CD4-positive, alpha-beta T cell treated with Interleukin-15 for 1 hour (primary cell): ENCODE measurements around the gene GPR162.

Experiments
- DNase-seq: peaks from one replicate; pipeline ENCODE4 v3.0.0-alpha.2; 2020

Gene GPR162, protein sequence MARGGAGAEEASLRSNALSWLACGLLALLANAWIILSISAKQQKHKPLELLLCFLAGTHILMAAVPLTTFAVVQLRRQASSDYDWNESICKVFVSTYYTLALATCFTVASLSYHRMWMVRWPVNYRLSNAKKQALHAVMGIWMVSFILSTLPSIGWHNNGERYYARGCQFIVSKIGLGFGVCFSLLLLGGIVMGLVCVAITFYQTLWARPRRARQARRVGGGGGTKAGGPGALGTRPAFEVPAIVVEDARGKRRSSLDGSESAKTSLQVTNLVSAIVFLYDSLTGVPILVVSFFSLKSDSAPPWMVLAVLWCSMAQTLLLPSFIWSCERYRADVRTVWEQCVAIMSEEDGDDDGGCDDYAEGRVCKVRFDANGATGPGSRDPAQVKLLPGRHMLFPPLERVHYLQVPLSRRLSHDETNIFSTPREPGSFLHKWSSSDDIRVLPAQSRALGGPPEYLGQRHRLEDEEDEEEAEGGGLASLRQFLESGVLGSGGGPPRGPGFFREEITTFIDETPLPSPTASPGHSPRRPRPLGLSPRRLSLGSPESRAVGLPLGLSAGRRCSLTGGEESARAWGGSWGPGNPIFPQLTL

DNA sequence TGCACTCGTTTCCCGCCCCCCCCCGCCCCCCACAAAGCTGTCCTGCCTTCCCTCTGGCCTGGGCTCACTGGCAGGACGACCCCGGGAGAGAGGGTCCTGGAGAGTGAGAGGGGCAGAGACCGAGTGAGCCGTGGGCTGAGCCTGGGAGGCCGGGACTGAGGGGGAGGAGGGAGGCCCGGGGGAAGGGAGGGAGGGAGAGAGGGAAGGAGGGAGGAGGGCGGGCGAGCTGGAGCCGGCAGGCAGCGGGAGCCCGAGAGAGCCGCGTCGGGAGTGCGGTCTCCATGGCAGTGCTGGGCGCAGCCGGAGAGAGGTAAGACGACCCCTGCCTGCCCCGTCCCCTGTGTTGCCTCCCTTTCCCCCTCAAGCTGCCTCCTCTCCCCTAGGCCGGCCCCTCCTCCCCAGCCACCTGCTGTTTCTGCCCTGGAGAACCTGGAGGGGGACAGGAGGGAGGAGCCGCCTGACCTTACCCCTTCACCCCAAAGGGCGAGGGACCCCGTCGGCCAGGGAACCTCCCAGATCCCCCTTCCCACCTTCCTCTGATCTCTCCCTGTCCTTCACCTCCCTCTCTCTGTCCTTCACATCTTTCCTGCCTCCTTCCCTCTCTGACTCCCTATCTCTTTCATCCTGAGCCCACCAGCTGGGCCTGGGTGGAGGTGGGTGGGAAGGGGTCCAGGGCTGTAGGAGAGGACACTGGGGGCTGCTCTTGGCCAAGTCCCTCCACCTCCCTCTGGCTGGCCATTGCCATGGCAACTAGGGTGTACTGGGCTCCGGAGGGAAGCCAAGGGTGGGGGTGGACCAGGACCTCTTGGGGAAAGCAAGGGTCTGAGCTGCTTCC, at the start of gene GPR162:
TSS of gene GPR162 (plus strand) at position 231 of the 835 bp plus-strand sequence. CDS start 2,078 bp downstream, outside the sequence.
- no peak for DNase-seq

DNA sequence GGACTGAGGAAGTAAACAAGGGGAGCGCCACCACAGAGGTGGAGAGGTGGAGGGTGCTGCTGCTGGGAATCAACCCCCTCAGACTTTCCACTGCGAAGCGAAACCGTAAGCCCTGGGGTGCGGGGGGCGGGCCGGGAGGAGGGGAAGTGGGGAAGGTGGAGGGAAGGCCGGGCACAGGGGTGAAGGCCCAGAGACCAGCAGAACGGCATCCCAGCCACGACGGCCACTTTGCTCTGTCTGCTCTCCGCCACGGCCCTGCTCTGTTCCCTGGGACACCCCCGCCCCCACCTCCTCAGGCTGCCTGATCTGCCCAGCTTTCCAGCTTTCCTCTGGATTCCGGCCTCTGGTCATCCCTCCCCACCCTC, 49.3 kb upstream of the GPR162 start, which contains the start of gene LAG3:
TSS of gene LAG3 (plus strand) at position 190 of the 365 bp plus-strand sequence. CDS start 333 bp downstream, outside the sequence.
- DNase-seq: peak; percentile 37

DNA sequence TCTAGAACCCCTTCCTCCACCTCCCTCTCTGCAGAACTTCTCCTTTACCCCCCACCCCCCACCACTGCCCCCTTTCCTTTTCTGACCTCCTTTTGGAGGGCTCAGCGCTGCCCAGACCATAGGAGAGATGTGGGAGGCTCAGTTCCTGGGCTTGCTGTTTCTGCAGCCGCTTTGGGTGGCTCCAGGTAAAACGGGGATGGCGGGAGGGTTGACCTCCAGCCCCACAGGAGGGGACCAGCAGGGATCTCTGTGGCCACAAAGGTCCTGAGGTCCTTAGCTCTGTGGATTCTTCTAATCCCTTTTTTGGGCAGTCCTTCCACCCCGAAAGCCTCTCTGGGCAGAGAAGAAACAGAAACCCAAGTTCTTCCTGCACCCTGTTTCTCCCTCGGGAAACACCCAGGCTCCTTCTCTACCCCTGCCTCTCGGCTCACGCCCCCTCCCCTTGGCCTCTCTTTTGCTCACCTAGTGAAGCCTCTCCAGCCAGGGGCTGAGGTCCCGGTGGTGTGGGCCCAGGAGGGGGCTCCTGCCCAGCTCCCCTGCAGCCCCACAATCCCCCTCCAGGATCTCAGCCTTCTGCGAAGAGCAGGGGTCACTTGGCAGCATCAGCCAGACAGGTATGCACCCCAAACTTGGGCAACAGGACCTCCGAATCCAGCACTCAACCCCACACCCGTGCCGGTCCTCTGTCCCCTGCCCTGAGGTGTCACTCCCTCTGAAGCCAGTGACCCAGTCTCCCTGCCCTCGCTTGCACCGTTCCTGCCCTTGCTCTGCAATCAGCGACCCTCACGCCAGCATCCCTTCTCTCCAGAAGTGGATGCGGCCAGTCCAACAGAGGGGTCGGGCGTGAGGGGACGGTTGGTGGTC, 48.7 kb upstream of the GPR162 start:
- DNase-seq: no peak

DNA sequence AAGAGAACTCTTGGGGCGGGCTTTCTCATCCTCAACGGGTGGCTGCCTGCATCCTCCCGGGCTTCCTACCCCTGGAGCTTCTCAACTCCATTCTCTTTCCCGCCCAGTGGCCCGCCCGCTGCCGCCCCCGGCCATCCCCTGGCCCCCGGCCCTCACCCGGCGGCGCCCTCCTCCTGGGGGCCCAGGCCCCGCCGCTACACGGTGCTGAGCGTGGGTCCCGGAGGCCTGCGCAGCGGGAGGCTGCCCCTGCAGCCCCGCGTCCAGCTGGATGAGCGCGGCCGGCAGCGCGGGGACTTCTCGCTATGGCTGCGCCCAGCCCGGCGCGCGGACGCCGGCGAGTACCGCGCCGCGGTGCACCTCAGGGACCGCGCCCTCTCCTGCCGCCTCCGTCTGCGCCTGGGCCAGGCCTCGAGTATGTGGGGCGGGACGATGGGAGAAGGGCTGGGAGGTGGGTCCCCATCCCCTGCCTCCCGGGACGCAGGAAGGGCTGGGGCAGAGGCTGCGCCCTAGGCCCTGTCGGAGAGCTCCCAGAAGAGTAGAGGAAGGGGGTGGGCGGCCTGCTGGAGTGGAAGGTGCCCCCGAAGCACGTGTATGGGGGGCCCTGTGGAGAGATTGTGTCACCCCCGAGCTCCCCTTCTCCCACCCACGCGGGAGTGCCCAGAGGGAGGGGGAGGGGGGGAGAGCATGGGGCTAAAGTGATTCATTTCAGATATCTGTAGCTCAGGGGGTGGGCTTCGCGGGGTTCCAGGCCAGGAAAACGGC, 47.9 kb upstream of the GPR162 start:
- no peak for DNase-seq

DNA sequence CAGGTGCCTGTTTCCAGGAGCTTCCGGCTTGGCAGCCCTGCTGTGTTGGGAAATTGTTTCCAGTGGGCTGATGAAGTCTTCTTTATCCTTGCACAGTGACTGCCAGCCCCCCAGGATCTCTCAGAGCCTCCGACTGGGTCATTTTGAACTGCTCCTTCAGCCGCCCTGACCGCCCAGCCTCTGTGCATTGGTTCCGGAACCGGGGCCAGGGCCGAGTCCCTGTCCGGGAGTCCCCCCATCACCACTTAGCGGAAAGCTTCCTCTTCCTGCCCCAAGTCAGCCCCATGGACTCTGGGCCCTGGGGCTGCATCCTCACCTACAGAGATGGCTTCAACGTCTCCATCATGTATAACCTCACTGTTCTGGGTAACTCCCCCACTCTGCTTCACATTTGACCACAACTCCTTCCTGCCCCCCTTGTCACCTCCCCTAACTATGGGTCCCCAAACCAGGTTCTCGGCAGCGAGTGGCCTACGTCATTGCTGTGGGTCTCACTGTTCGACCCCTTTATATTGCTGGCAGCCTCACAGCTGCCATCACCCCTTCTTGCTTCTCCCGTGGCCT, 47.0 kb upstream of the GPR162 start:
- DNase-seq: peak; percentile 62

DNA sequence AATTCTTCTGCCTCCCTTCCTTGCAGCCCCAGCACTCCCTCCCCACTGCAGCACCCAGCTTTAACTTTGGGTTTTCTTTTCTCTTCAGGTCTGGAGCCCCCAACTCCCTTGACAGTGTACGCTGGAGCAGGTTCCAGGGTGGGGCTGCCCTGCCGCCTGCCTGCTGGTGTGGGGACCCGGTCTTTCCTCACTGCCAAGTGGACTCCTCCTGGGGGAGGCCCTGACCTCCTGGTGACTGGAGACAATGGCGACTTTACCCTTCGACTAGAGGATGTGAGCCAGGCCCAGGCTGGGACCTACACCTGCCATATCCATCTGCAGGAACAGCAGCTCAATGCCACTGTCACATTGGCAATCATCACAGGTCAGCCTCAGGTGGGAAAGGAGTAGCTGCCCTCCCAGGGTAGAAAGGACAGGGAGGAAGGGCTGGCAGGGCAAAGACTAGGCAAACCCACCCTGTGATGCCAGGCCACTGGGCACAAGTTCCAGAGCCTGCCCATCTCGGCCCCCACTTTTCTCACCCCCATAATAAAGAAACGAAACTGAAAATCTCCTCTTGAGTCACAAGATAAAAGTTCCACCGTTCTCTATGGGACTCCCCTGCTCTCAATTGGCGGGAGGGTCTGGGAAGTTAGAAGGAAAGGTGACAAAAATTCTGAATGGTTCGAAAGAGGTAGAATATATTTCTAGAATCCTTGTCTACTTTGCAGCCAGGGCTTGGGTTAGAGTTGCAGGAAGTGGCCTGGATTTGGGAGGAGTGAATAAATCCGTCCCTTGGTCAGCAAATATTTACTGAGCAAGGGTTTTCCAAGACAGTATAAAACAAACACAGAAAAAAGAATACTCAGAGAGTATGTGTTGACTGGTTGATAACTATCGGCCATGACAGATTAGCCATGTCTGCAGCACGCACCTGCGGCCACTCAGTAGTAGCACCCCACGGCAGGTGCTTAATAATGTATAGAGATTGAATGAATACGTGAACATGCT, 46.1 kb upstream of the GPR162 start:
- DNase-seq: no peak

DNA sequence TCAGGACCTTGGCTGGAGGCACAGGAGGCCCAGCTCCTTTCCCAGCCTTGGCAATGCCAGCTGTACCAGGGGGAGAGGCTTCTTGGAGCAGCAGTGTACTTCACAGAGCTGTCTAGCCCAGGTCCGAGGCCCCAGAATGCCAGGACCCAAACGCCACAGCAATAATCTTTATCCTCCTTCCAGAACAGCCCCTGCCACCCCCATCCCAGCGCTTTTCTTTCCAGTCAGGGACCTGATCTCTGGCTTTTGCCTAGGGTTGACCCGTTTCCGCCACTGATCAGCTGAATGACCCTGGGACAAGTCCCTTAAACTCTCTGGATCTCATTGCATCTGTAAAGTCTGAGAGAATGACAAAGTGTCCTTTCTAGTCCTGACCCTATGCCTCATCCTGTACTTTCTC, 44.2 kb upstream of the GPR162 start:
- DNase-seq: no peak

DNA sequence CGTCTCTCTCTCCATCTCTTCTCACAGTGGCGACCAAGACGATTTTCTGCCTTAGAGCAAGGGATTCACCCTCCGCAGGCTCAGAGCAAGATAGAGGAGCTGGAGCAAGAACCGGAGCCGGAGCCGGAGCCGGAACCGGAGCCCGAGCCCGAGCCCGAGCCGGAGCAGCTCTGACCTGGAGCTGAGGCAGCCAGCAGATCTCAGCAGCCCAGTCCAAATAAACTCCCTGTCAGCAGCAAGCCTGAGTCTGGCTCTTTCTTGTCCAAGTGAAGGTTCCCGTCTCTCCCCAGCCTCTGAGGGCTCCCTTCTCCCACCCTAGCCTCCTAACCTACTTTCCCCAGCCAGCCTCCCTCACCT, 43.4 kb upstream of the GPR162 start:
- no peak for DNase-seq

DNA sequence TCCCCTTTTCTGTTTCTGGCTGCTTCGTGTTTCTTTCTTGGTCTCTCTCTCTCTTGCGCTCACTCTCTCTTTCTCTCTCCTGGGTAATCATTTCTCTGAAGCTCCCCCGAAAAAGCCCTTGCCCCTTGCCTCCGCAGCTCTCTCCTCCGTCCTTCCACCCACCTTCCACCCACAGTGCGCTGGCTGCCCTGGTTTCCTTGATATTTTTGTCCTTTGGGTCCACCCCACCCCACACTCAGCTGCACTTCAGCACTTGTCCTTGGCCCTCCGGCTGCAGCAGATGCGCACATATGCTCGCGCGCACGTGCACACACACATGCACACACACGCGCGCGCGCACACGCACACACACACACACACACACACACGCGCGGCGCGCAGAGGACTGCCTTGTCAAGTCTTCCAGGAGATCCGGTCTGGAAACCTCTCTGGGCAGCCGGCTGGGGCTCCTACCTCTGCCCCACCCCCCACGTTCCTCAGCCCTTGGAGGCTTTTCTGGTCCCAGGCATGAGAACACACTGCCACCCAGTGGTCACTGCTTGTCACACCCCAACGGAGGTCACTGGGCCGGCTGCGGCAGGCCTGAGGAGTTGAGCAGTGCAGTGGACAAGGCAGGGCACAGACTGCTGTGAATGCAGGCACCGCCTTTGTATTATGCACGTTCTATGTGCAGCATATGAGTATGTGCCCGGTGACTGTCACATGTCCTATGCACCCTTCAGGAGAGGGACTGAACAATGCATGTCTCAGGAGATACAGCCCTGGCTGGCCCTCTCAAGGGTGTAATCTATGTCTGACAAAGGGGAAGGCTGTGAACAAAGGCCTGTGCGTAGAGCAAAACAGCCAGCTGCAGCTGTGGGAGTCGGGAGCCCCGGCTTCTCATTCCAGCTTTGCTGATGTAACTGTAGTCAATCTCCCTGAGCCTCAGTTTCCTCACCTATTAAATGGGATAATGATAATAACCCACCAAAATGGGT, 42.8 kb upstream of the GPR162 start:
- peak; percentile 86 for DNase-seq

DNA sequence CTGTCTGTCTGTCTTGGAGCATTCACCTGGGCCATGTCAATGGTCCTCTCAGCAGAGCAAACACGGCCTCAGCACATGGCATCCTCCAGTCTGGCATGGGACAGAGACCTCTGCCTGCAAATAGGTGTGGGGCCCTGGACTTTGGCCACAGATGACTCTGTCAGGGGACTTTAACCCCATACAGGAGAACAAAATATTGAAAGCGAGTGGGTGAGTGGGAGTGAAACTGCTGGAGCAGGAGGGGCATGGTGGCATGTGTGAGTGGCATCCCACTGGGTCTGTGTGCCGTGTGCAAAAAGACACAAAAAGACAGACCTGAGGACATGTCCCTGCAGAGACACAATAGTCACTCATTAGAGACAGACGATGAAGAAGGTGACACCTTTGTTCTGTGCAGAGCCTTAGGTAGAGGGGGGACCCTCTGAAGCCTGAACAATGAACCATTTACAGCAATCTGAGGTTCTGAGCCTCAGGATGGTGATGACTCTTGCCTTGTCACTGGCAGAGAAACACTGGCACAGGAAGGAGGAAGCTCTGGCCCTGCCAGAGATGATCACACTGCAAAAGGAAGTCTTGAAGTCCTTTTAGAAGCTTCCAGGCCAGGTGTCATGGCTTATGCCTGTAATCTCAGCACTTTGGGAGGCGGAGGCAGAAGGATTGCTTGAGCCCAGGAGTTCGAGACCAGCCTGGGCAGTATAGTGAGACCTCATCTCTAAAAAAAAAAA, 41.8 kb upstream of the GPR162 start:
- no peak for DNase-seq

DNA sequence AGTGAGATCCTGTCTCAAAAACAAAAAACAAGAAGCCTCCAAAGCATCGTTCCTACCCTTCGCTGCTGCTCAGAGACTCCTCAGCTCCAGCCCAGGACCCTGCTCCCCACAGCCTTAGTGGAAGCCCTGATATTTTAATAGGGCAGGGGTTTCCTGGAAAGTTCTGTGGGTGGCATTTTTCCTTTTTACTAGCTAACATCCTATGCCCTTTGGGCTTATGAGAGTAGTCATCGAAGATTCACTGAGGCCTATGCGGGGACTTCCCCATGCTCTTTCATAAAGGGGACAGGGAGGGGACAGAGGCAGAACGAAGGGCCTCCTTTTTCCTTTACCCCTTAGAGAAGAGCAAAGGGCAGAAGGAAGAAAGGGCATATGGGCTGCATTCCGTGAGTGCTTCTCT, 41.0 kb upstream of the GPR162 start:
- DNase-seq: no peak

DNA sequence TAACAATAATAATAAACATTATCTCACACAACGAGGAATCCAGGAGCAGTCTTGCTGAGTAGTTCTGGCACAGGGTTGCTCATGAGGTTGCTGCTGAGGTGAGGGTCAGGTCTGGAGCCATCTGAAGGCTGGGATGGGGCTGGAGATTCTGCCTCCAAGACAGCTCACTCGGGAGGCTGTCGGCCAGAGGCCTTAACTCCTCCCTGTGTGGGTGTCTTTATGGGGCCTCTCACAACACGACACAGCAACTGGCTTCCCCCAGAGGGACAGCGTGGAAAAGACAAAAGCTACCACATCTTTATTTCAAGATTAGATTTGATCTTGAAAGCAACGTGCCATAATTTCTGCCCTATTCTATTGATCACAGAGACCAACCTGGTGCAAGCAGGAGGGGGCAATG, 39.5 kb upstream of the GPR162 start:
- no peak for DNase-seq

DNA sequence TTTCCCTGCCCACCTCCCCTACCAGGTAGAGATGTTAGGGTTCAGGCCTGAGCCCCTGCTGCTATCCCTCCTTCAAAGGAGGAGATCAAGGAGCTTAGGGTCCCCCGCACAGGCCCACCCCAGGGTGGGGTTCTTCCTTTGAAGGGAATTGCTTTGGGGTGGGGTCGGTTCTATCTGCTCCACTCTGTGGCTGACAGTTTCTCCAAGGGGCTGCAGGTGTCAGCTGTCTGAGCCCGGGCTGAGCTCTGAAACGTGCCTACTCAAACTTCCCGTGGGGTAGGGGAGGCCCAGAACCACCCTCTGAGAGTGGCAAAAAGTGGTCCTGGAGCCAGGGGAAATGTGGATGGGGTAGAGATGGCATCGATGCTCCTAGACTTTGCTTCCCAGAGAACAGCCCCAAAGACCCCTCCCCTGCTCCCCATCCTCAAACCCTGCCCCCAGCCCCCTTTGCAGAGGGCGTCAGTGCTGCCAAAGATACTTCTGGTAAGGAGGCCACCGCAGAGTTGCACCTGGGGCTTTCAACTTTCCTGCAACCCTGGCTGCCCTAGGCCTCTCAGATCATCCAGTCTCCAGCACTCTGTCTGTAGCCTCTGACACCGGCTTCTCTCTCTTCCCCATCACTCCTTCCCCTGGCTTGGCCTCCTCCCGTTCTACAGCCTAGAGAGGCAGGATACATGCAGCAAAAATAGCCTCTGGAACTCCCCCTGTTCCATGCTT, 38.6 kb upstream of the GPR162 start:
- DNase-seq: no peak

DNA sequence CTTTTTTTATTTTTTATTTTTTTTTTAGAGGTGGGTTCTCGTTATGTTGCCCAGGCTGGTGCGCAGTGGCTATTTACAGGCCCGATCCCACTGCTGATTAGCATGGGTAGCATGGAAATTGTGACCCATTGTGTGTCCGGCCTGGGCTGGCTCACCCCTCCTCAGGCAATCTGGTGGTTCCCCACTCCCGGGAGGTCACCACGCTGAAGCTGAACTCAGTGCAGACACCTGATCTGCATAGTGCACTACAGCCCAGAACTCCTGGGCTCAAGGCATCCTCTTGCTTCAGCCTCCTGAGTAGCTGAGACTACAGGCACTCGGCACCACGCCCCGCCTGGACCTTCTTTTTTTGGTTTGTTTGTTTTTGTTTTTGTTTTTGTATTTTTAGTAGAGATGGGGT, 37.8 kb upstream of the GPR162 start:
- no peak for DNase-seq

DNA sequence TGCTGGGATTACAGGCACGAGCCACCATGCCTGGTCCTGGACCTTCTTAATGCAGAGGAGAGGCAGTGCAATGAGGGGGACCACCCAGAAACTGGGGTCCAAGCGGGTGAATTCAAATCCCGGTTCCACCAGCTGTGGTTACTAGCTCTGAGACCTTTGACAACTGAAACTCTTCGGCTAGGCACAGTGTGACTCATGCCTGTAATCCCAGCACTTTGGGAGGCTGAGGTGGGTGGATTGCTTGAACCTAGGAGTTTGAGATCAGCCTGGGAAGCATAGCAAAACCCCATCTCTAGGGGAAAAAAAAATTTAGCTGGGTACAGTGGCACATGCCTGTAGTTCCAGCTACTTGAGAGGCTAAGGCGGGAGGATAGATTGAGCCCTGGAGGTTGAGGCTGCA, 37.3 kb upstream of the GPR162 start:
- DNase-seq: no peak

DNA sequence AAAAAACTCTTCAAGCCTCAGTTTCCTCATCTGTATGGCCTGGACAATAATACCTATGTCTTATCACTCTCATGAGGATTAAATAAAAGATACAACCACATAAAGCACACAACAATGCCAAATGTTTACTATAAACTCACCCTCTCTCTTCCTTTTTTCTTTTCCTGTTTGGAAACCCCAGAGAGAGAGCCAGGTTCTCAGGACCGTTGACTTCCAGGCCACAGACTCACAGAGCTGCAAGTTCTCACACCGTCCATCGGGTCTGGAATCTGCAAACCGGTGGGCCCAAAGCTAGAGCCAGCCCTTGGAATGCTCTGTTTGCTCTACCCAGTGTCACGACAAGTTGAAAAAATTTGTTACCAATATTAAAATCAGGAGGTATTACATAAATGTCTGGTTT, 36.9 kb upstream of the GPR162 start:
- DNase-seq: no peak

DNA sequence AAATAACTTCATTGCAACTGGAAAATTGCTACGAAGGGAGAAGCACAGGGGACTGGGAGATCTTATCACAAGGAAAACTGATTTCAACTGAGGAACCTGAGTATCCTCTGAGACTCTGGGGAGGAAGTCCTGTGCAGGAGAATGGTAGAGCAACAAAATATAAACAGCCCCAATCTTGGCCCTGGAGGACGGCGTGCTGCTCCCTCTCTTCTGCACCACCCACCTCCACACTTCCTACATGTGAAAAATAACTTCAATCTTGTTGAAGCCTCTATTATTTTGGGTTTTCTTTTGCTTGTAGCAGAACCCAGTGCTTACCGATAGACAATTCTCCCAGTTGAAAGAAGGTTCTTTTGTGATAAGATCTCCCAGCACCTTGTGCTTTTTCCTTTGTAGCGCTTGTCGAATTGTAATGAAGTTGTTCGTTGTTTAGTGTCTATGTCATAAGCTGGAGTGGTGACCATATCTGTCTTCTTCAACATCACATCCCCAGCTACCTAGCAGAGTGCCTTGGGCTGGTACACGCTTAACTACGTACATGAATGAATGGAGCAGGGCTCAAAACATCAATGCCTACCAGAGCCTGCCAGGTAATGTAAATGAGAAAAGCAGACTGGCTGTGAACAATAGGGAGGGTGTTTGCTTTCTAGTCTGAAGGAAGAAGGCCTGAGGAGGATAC, 35.1 kb upstream of the GPR162 start:
- peak; percentile 38 for DNase-seq
